Smooth muscle cell (in vitro differentiated cells): ENCODE measurements around the gene CD68. TPM values are rescaled to one million over a fixed set of nuclear protein-coding genes. Genes with fewer than 3 reads are reported as not detected.

ENCODE experiments used
- DNase-seq: peaks from one replicate; lab custom pipeline; 2025; ENCODE audit not compliant: unreplicated experiment; lab: John Stamatoyannopoulos, UW
- H2AFZ ChIP-seq: fragments of 200-600 bp; sonication (generic); 2 replicates; pipeline ENCODE4 v1.6.0; 2016; ENCODE audit warnings: antibody characterized with exemption, low read depth, mild to moderate bottlenecking
- H3F3A ChIP-seq: fragments of 200-600 bp; sonication (generic); 2 replicates; pipeline ENCODE4 v1.6.0; 2017; ENCODE audit warnings: antibody characterized with exemption, low read depth
- H3K27ac ChIP-seq: fragments of 200-600 bp; sonication (generic); 2 replicates; pipeline ENCODE4 v1.5.1; 2016; ENCODE audit warnings: low read depth, mild to moderate bottlenecking
- H3K27me3 ChIP-seq: fragments of 200-600 bp; sonication (generic); 2 replicates; pipeline ENCODE4 v1.6.1; 2016; ENCODE audit warnings: low read depth, mild to moderate bottlenecking
- H3K36me3 ChIP-seq: fragments of 200-600 bp; sonication (generic); 2 replicates; pipeline ENCODE4 v1.5.1; 2016; ENCODE audit warnings: low read depth
- H3K4me1 ChIP-seq: fragments of 200-600 bp; sonication (generic); 2 replicates; pipeline ENCODE4 v1.5.1; 2016; ENCODE audit warnings: low read depth
- H3K4me2 ChIP-seq: fragments of 200-600 bp; sonication (generic); 2 replicates; pipeline ENCODE4 v1.6.0; 2016; ENCODE audit warnings: mild to moderate bottlenecking
- H3K4me3 ChIP-seq: fragments of 200-600 bp; sonication (generic); 2 replicates; pipeline ENCODE4 v1.5.1; 2016; ENCODE audit warnings: mild to moderate bottlenecking
- H3K79me2 ChIP-seq: fragments of 200-600 bp; sonication (generic); 2 replicates; pipeline ENCODE4 v1.6.0; 2016; ENCODE audit warnings: low read depth, mild to moderate bottlenecking
- H3K9ac ChIP-seq: fragments of 200-600 bp; sonication (generic); 2 replicates; pipeline ENCODE4 v1.6.0; 2016; ENCODE audit warnings: low read depth
- H3K9me3 ChIP-seq: fragments of 200-600 bp; sonication (generic); replicated peaks from 2 replicates; pipeline ENCODE4 v1.5.1; 2016; ENCODE audit warnings: low read depth
- H4K20me1 ChIP-seq: fragments of 200-600 bp; sonication (generic); 2 replicates; pipeline ENCODE4 v1.6.0; 2016; ENCODE audit warnings: low read depth
- CTCF ChIP-seq: fragments of 200-600 bp; sonication (generic); IDR thresholded peaks from 2 replicates; pipeline ENCODE4 v1.5.1; 2017; ENCODE audit warnings: borderline replicate concordance, mild to moderate bottlenecking, antibody characterized with exemption; ENCODE audit not compliant: insufficient read depth, poor library complexity, severe bottlenecking
- WGBS: methylation state at CpG from one replicate; pipeline ENCODE4 v1.1.7; 2016; ENCODE audit warnings: low lambda C conversion rate; 5-methylcytosine and 5-hydroxymethylcytosine counted together
- polyA plus RNA-seq: library from polyadenylated mRNA; unstranded; fragments of >200 nt; fragmentation: Nextera tagmentation; extraction: Ambion mirVana; gene quantifications from 2 replicates; pipeline ENCODE4 v1.2.1, GENCODE V29; 2016
- total RNA-seq: library from RNA; depleted of rRNA; stranded (reverse); fragments of >200 nt; gene quantifications from 2 replicates; pipeline ENCODE4 v1.2.3, GENCODE V29; 2014

Gene CD68
- total and polyA plus RNA-seq, 2 experiments from 2014 or later = 22.7 to 27.5 TPM

GRCh38 chr17:7613769-7614424, 34.5 kb downstream of the CD68 start:
- Histone ChIP-seq H3K27ac (peak overlapping the region; percentile 68), H3K4me3 (peak overlapping the region; percentile 58), H3K36me3 (no peaks in the 10 kb centered on the region), H3K4me1 (peaks cover 18% of the 10 kb centered on the region), H3K4me2 (peak overlapping the region; percentile 88), H2AFZ (no peak overlapping the region), H3K27me3 (no peaks in the 10 kb centered on the region), H3K9me3 (no peaks in the 10 kb centered on the region), H3F3A (no peaks in the 10 kb centered on the region), H3K9ac (peak overlapping the region; percentile 83), H3K79me2 (peaks cover 50% of the 10 kb centered on the region), H4K20me1 (peaks cover 50% of the 10 kb centered on the region)
- no peak for TF ChIP-seq CTCF
- DNase-seq = no peak
- WGBS = 10% methylated on average over 20 of the region's 20 CpGs

GRCh38 chr17:7614425-7615264, 35.2 kb downstream of the CD68 start, which contains the start of gene FXR2:
FXR2 (minus strand) TSS chr17:7614897; CDS start chr17:7614532, 365 bp downstream.
- WGBS = 2% methylated on average over 50 of the region's 93 CpGs
- peak within 1 kb of the TSS; percentile 88 for H3K4me2 ChIP-seq
- peaks cover 43% of the 10 kb centered on the region for H3K79me2 ChIP-seq
- H3K27me3 ChIP-seq = no peaks in the 10 kb centered on the region
- peak within 1 kb of the TSS; percentile 58 for H3K4me3 ChIP-seq
- peaks cover 18% of the 10 kb centered on the region for H3K4me1 ChIP-seq
- H2AFZ ChIP-seq = peak within 1 kb of the TSS; percentile 47
- H3K27ac ChIP-seq = peak within 1 kb of the TSS; percentile 68
- peaks cover 43% of the 10 kb centered on the region for H4K20me1 ChIP-seq
- peak within 1 kb of the TSS; percentile 83 for H3K9ac ChIP-seq
- TF ChIP-seq CTCF = peak; percentile 43
- no peaks in the 10 kb centered on the region for H3K9me3 ChIP-seq
- DNase-seq = peak; percentile 100
- no peaks in the 10 kb centered on the region for H3K36me3 ChIP-seq
- H3F3A ChIP-seq = no peaks in the 10 kb centered on the region

GRCh38 chr17:7615265-7615747, 35.9 kb downstream of the CD68 start:
- peak overlapping the region; percentile 65 for H3K27ac ChIP-seq
- H3K4me3 ChIP-seq = peak overlapping the region; percentile 55
- H3K36me3 ChIP-seq = no peaks in the 10 kb centered on the region
- TF ChIP-seq CTCF = no peak
- peak overlapping the region; percentile 47 for H2AFZ ChIP-seq
- no peaks in the 10 kb centered on the region for H3F3A ChIP-seq
- H3K9ac ChIP-seq = no peak overlapping the region
- no peaks in the 10 kb centered on the region for H3K9me3 ChIP-seq
- peaks cover 38% of the 10 kb centered on the region for H4K20me1 ChIP-seq
- H3K4me1 ChIP-seq = peaks cover 18% of the 10 kb centered on the region
- peak overlapping the region; percentile 83 for H3K4me2 ChIP-seq
- peaks cover 38% of the 10 kb centered on the region for H3K79me2 ChIP-seq
- DNase-seq = no peak
- 8% methylated on average over 28 of the region's 28 CpGs for WGBS
- H3K27me3 ChIP-seq = no peaks in the 10 kb centered on the region
